ENCODE results near the gene MECP2.

The MECP2 gene

GRCh38 chrX:154032160-154032559, 65.4 kb downstream of the MECP2 start:
- Histone ChIP-seq H3K4me1 (ENCODE audit: control insufficient read depth, insufficient read depth, low read length) (peaks cover 7% of the 10 kb centered on the region), H3K9ac (ENCODE audit: low read depth, low read length) (no peak overlapping the region), H3K9me3 (ENCODE audit: control insufficient read depth, insufficient read depth, low read length) (peaks cover 2% of the 10 kb centered on the region; the same call in 1 of the 2 replicates), H3K36me3 (ENCODE audit: control insufficient read depth, insufficient read depth, low read length) (peaks cover 17% of the 10 kb centered on the region), H3K27ac (ENCODE audit: low read depth, low read length) (no peak overlapping the region), H3K4me3 (ENCODE audit: low read depth, low read length) (no peak overlapping the region), H3K27me3 (ENCODE audit: control insufficient read depth, insufficient read depth, low read length) (no peaks in the 10 kb centered on the region)

- Histone ChIP-seq H3K27me3 (ENCODE audit: control insufficient read depth, insufficient read depth, low read length) (no peaks in the 10 kb centered on the region), H3K27ac (ENCODE audit: low read depth, low read length) (no peak overlapping the region), H3K4me1 (ENCODE audit: control insufficient read depth, insufficient read depth, low read length) (peaks cover 4% of the 10 kb centered on the region; the same call in 1 of the 2 replicates), H3K9me3 (ENCODE audit: control insufficient read depth, insufficient read depth, low read length) (peaks cover 2% of the 10 kb centered on the region; the same call in 1 of the 2 replicates), H3K4me3 (ENCODE audit: low read depth, low read length) (no peak overlapping the region), H3K9ac (ENCODE audit: low read depth, low read length) (no peak overlapping the region), H3K36me3 (ENCODE audit: control insufficient read depth, insufficient read depth, low read length) (peaks cover 17% of the 10 kb centered on the region)
Observed at GRCh38 chrX:154030715-154031305, 66.7 kb downstream of the MECP2 start.

GRCh38 chrX:154030266-154030665, 67.3 kb downstream of the MECP2 start:
- Histone ChIP-seq H3K4me1 (ENCODE audit: control insufficient read depth, insufficient read depth, low read length) (peaks cover 4% of the 10 kb centered on the region; the same call in 1 of the 2 replicates), H3K27me3 (ENCODE audit: control insufficient read depth, insufficient read depth, low read length) (no peaks in the 10 kb centered on the region), H3K4me3 (ENCODE audit: low read depth, low read length) (no peak overlapping the region), H3K27ac (ENCODE audit: low read depth, low read length) (no peak overlapping the region), H3K9ac (ENCODE audit: low read depth, low read length) (no peak overlapping the region), H3K36me3 (ENCODE audit: control insufficient read depth, insufficient read depth, low read length) (peaks cover 17% of the 10 kb centered on the region), H3K9me3 (ENCODE audit: control insufficient read depth, insufficient read depth, low read length) (peaks cover 2% of the 10 kb centered on the region; the same call in 1 of the 2 replicates)

GRCh38 chrX:154029439-154029838, 68.1 kb downstream of the MECP2 start:
- H3K27me3 ChIP-seq (ENCODE audit: control insufficient read depth, insufficient read depth, low read length), result no peaks in the 10 kb centered on the region
- peaks cover under 1% of the 10 kb centered on the region; the same call in 1 of the 2 replicates for H3K9me3 ChIP-seq (ENCODE audit: control insufficient read depth, insufficient read depth, low read length)
- H3K4me1 ChIP-seq (ENCODE audit: control insufficient read depth, insufficient read depth, low read length), result peaks cover 4% of the 10 kb centered on the region; the same call in 1 of the 2 replicates
- no peak overlapping the region for H3K9ac ChIP-seq (ENCODE audit: low read depth, low read length)
- H3K36me3 ChIP-seq (ENCODE audit: control insufficient read depth, insufficient read depth, low read length), result peaks cover 17% of the 10 kb centered on the region
- H3K4me3 ChIP-seq (ENCODE audit: low read depth, low read length), result no peak overlapping the region
- H3K27ac ChIP-seq (ENCODE audit: low read depth, low read length), result no peak overlapping the region

- no peak overlapping the region for H3K9ac ChIP-seq (ENCODE audit: low read depth, low read length)
- peaks cover 4% of the 10 kb centered on the region; the same call in 1 of the 2 replicates for H3K4me1 ChIP-seq (ENCODE audit: control insufficient read depth, insufficient read depth, low read length)
- peaks cover 9% of the 10 kb centered on the region; the same call in 1 of the 2 replicates for H3K9me3 ChIP-seq (ENCODE audit: control insufficient read depth, insufficient read depth, low read length)
- no peak overlapping the region for H3K4me3 ChIP-seq (ENCODE audit: low read depth, low read length)
- no peak overlapping the region for H3K27ac ChIP-seq (ENCODE audit: low read depth, low read length)
- peaks cover 17% of the 10 kb centered on the region for H3K36me3 ChIP-seq (ENCODE audit: control insufficient read depth, insufficient read depth, low read length)
- no peaks in the 10 kb centered on the region for H3K27me3 ChIP-seq (ENCODE audit: control insufficient read depth, insufficient read depth, low read length)
Observed at GRCh38 chrX:154028502-154029184, 68.9 kb downstream of the MECP2 start.

GRCh38 chrX:154027986-154028385, 69.5 kb downstream of the MECP2 start:
- H3K36me3 ChIP-seq (ENCODE audit: control insufficient read depth, insufficient read depth, low read length), result peaks cover 17% of the 10 kb centered on the region

GRCh38 chrX:154027022-154027402, 70.5 kb downstream of the MECP2 start:
- Histone ChIP-seq H3K27ac (ENCODE audit: low read depth, low read length) (no peak overlapping the region), H3K4me3 (ENCODE audit: low read depth, low read length) (no peak overlapping the region), H3K27me3 (ENCODE audit: control insufficient read depth, insufficient read depth, low read length) (no peaks in the 10 kb centered on the region), H3K36me3 (ENCODE audit: control insufficient read depth, insufficient read depth, low read length) (peaks cover 14% of the 10 kb centered on the region), H3K4me1 (ENCODE audit: control insufficient read depth, insufficient read depth, low read length) (peaks cover 8% of the 10 kb centered on the region; the same call in 1 of the 2 replicates), H3K9ac (ENCODE audit: low read depth, low read length) (no peak overlapping the region), H3K9me3 (ENCODE audit: control insufficient read depth, insufficient read depth, low read length) (peaks cover 9% of the 10 kb centered on the region; the same call in 1 of the 2 replicates)

More at GRCh38 chrX:154027986-154028385, 69.5 kb downstream of the MECP2 start:
- Histone ChIP-seq H3K4me3 (ENCODE audit: low read depth, low read length) (no peak overlapping the region), H3K9me3 (ENCODE audit: control insufficient read depth, insufficient read depth, low read length) (peaks cover 9% of the 10 kb centered on the region; the same call in 1 of the 2 replicates), H3K4me1 (ENCODE audit: control insufficient read depth, insufficient read depth, low read length) (peaks cover 2% of the 10 kb centered on the region; the same call in 1 of the 2 replicates), H3K27me3 (ENCODE audit: control insufficient read depth, insufficient read depth, low read length) (no peaks in the 10 kb centered on the region), H3K9ac (ENCODE audit: low read depth, low read length) (no peak overlapping the region), H3K27ac (ENCODE audit: low read depth, low read length) (no peak overlapping the region)

- Histone ChIP-seq H3K27me3 (ENCODE audit: control insufficient read depth, insufficient read depth, low read length) (no peaks in the 10 kb centered on the region), H3K27ac (ENCODE audit: low read depth, low read length) (no peak overlapping the region), H3K36me3 (ENCODE audit: control insufficient read depth, insufficient read depth, low read length) (peaks cover 8% of the 10 kb centered on the region; the same call in 1 of the 2 replicates), H3K4me3 (ENCODE audit: low read depth, low read length) (no peak overlapping the region), H3K4me1 (ENCODE audit: control insufficient read depth, insufficient read depth, low read length) (peaks cover 11% of the 10 kb centered on the region; the same call in 1 of the 2 replicates), H3K9me3 (ENCODE audit: control insufficient read depth, insufficient read depth, low read length) (peaks cover 9% of the 10 kb centered on the region; the same call in 1 of the 2 replicates), H3K9ac (ENCODE audit: low read depth, low read length) (no peak overlapping the region)
Observed at GRCh38 chrX:154026136-154027021, 71.1 kb downstream of the MECP2 start.

- no peak overlapping the region for H3K4me3 ChIP-seq (ENCODE audit: low read depth, low read length)
- peaks cover 14% of the 10 kb centered on the region for H3K9me3 ChIP-seq (ENCODE audit: control insufficient read depth, insufficient read depth, low read length)
- peaks cover 11% of the 10 kb centered on the region; the same call in 1 of the 2 replicates for H3K4me1 ChIP-seq (ENCODE audit: control insufficient read depth, insufficient read depth, low read length)
- no peak overlapping the region for H3K9ac ChIP-seq (ENCODE audit: low read depth, low read length)
- peaks cover 3% of the 10 kb centered on the region; the same call in 1 of the 2 replicates for H3K36me3 ChIP-seq (ENCODE audit: control insufficient read depth, insufficient read depth, low read length)
- H3K27ac ChIP-seq (ENCODE audit: low read depth, low read length), result no peak overlapping the region
- H3K27me3 ChIP-seq (ENCODE audit: control insufficient read depth, insufficient read depth, low read length), result no peaks in the 10 kb centered on the region
Observed at GRCh38 chrX:154025230-154025629, 72.3 kb downstream of the MECP2 start.

GRCh38 chrX:154024271-154024670, 73.2 kb downstream of the MECP2 start:
- Histone ChIP-seq H3K36me3 (ENCODE audit: control insufficient read depth, insufficient read depth, low read length) (no peaks in the 10 kb centered on the region), H3K4me1 (ENCODE audit: control insufficient read depth, insufficient read depth, low read length) (peaks cover 11% of the 10 kb centered on the region; the same call in 1 of the 2 replicates), H3K27me3 (ENCODE audit: control insufficient read depth, insufficient read depth, low read length) (no peaks in the 10 kb centered on the region), H3K9ac (ENCODE audit: low read depth, low read length) (no peak overlapping the region), H3K27ac (ENCODE audit: low read depth, low read length) (no peak overlapping the region), H3K4me3 (ENCODE audit: low read depth, low read length) (no peak overlapping the region), H3K9me3 (ENCODE audit: control insufficient read depth, insufficient read depth, low read length) (peaks cover 14% of the 10 kb centered on the region)

All from HUES48 (cell line).